PFSK-1 (cell line): ENCODE results near the gene SMKR1.
A peak's percentile ranks its signal among the peaks of the same experiment; 100 is the strongest.

Source experiments
- FOXP2 ChIP-seq: optimal IDR thresholded peaks from 2 replicates; pipeline ENCODE3; 2011; ENCODE audit warnings: borderline replicate concordance, control low read depth, inconsistent platforms; ENCODE audit not compliant: insufficient read depth; ENCODE audit errors: extremely low read length, extremely low read depth
- POLR2AphosphoS5 ChIP-seq: IDR thresholded peaks from 2 replicates; pipeline ENCODE4 v1.6.1; 2012; ENCODE audit warnings: low read depth, mild to moderate bottlenecking, control low read depth, low read length, moderate library complexity
- REST ChIP-seq, 2 experiments: IDR thresholded peaks; 2 replicates each; pipeline versions ENCODE4 v1.6.1 to v1.8.0; 2011 to 2012; ENCODE audit warnings: low read depth in 2 of 2, low read length in 2 of 2, control low read depth in 1 of 2, inconsistent platforms in 1 of 2, mild to moderate bottlenecking in 1 of 2, moderate library complexity in 1 of 2; ENCODE audit not compliant: insufficient read depth in 1 of 2
- SIN3A ChIP-seq: IDR thresholded peaks from 2 replicates; pipeline ENCODE4 v1.6.1; 2012; ENCODE audit warnings: mild to moderate bottlenecking, low read length, moderate library complexity, borderline replicate concordance; ENCODE audit not compliant: insufficient read depth
- TAF1 ChIP-seq: IDR thresholded peaks from 2 replicates; pipeline ENCODE4 v1.6.1; 2012; ENCODE audit warnings: low read length, control low read depth, borderline replicate concordance; ENCODE audit not compliant: insufficient read depth

The SMKR1 gene

GRCh38 chr7:129553899-129554461, 51.6 kb downstream of the SMKR1 start:
- TF ChIP-seq REST (IDR thresholded peaks at IDR 0.05; ENCODE audit: insufficient read depth in 1 of 2, low read depth in 2 of 2, low read length in 2 of 2) (0 out of 4 replicates have a peak, but pooled peaks of 1 of the 2 experiments have one; percentile 7), FOXP2 (no peak)

- no peak for TF ChIP-seq FOXP2
- no peak for TF ChIP-seq SIN3A
- TF ChIP-seq POLR2AphosphoS5: no peak
- TF ChIP-seq TAF1: no peak
- TF ChIP-seq REST (IDR thresholded peaks at IDR 0.05; ENCODE audit: insufficient read depth in 1 of 2, low read depth in 2 of 2, low read length in 2 of 2): no peak
Observed at GRCh38 chr7:129556607-129557133, 54.3 kb downstream of the SMKR1 start.

- no peak for TF ChIP-seq SIN3A
- TF ChIP-seq REST (IDR thresholded peaks at IDR 0.05; ENCODE audit: insufficient read depth in 1 of 2, low read depth in 2 of 2, low read length in 2 of 2): no peak
- no peak for TF ChIP-seq TAF1
- no peak for TF ChIP-seq FOXP2
- no peak for TF ChIP-seq POLR2AphosphoS5
Observed at GRCh38 chr7:129557686-129558481, 55.6 kb downstream of the SMKR1 start.

GRCh38 chr7:129559564-129559963, 57.2 kb downstream of the SMKR1 start:
- TF ChIP-seq REST (IDR thresholded peaks at IDR 0.05; ENCODE audit: insufficient read depth in 1 of 2, low read depth in 2 of 2, low read length in 2 of 2) (no peak), TAF1 (no peak), FOXP2 (no peak), SIN3A (no peak), POLR2AphosphoS5 (no peak)
